Body of pancreas (tissue), 4 donors: Measurements from ENCODE around the gene LCA5L.

Experiments used
- POLR2A ChIP-seq, 3 donors: fragments of 450-650 bp; IDR thresholded peaks; one replicate each; pipeline ENCODE4 v1.6.1; 2016; ENCODE audit warnings: antibody characterized with exemption in 3 of 3, mild to moderate bottlenecking in 2 of 3
- TF ChIP-seq, protein P1 (sequence below), 7 experiments: fragments of 450-650 bp in 4 of 7; fragments of 200-600 bp in 3 of 7; sonication (generic) in 3 of 7; IDR thresholded peaks; one replicate each; pipeline ENCODE4 v1.5.1; 2016 to 2019; ENCODE audit warnings: antibody characterized with exemption in 7 of 7

DNA sequence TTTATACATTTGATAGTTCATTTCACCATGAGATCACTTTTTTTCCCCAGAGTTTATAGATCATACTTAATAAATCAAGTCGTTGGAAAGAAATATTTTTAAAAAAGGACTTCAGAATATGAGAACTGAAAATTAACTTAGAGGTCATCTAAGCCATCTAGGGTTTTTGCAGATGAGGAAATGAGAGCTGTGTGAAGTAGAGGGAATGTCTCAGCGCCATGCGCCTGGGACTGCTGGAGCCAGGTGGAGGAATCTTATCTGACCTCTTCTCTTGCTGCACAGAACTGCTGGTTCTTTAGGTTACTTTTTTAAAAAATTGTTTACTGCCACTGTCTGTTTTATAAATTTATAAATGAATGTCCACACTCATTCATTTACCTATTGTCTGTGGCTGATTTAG is 17.7 kb upstream of the LCA5L start:
- TF ChIP-seq, protein P1, sequence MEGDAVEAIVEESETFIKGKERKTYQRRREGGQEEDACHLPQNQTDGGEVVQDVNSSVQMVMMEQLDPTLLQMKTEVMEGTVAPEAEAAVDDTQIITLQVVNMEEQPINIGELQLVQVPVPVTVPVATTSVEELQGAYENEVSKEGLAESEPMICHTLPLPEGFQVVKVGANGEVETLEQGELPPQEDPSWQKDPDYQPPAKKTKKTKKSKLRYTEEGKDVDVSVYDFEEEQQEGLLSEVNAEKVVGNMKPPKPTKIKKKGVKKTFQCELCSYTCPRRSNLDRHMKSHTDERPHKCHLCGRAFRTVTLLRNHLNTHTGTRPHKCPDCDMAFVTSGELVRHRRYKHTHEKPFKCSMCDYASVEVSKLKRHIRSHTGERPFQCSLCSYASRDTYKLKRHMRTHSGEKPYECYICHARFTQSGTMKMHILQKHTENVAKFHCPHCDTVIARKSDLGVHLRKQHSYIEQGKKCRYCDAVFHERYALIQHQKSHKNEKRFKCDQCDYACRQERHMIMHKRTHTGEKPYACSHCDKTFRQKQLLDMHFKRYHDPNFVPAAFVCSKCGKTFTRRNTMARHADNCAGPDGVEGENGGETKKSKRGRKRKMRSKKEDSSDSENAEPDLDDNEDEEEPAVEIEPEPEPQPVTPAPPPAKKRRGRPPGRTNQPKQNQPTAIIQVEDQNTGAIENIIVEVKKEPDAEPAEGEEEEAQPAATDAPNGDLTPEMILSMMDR (IDR thresholded peaks at IDR 0.05) = no peak
- no peak for TF ChIP-seq POLR2A (IDR thresholded peaks at IDR 0.05)
